ENCODE data around the gene LSM7. TPM values are rescaled to one million over a fixed set of nuclear protein-coding genes. Genes with fewer than 3 reads are reported as not detected.

LSM7 gene
- total RNA-seq, 6 experiments from 2014 or later, result 22.4 to 64.2 (median 28.2) TPM

- Histone ChIP-seq H3K36me3 (no peaks in the 10 kb centered on the region), H3K4me1 (no peaks in the 10 kb centered on the region), H3K4me3 (no peak within 1 kb of the TSS), H3K27ac (no peak within 1 kb of the TSS), H3K9me3 (no peaks in the 10 kb centered on the region), H3K27me3 (no peaks in the 10 kb centered on the region)
- 33% methylated on average over 20 of the region's 44 CpGs for WGBS (ENCODE audit: insufficient coverage, low coverage, low lambda C conversion rate, missing lambda C conversion rate)
- TF ChIP-seq CTCF (IDR thresholded peaks at IDR 0.05) (no peak), POLR2A (IDR thresholded peaks at IDR 0.05) (no peak)
- DNase-seq (no peak), ATAC-seq (no peak)
- intact Hi-C loops (cut with DNase I), result no loop called here
These were observed 31.8 kb upstream of the LSM7 start, which contains the start of gene TMPRSS9 for GRCh38 chr19:2359992-2360685. TMPRSS9 (plus strand) TSS chr19:2360265; CDS start chr19:2389786, 29,521 bp downstream.

- intact Hi-C loops (cut with DNase I), result no loop called here
- Histone ChIP-seq H3K4me1 (no peaks in the 10 kb centered on the region), H3K27me3 (no peaks in the 10 kb centered on the region), H3K27ac (no peak overlapping the region), H3K36me3 (no peaks in the 10 kb centered on the region), H3K4me3 (no peak overlapping the region), H3K9me3 (no peaks in the 10 kb centered on the region)
- no peak for ATAC-seq
- DNase-seq, result no peak
- TF ChIP-seq CTCF (IDR thresholded peaks at IDR 0.05) (no peak), POLR2A (IDR thresholded peaks at IDR 0.05) (no peak)
- 74% methylated on average over 5 of the region's 28 CpGs for WGBS (ENCODE audit: insufficient coverage, low coverage, low lambda C conversion rate, missing lambda C conversion rate)
These were observed 30.3 kb upstream of the LSM7 start for GRCh38 chr19:2358548-2359173.

- intact Hi-C loops (cut with DNase I), result no loop called here
- no peaks in the 10 kb centered on the region for H3K27me3 ChIP-seq
- no peak overlapping the region for H3K27ac ChIP-seq
- no peak overlapping the region for H3K4me3 ChIP-seq
- no peaks in the 10 kb centered on the region for H3K9me3 ChIP-seq
- ATAC-seq (no peak), DNase-seq (no peak)
- no peaks in the 10 kb centered on the region for H3K4me1 ChIP-seq
- no peak for TF ChIP-seq POLR2A (IDR thresholded peaks at IDR 0.05)
- TF ChIP-seq CTCF (IDR thresholded peaks at IDR 0.05), result no peak
- whole genome bisulfite sequencing (ENCODE audit: insufficient coverage, low coverage, low lambda C conversion rate, missing lambda C conversion rate), result 89% methylated on average over 3 of the region's 3 CpGs
- H3K36me3 ChIP-seq, result peaks cover 0 to 7% (median 0%) of the 10 kb centered on the region in 4 donors
These were observed 29.2 kb upstream of the LSM7 start for GRCh38 chr19:2357279-2358206.

DNA sequence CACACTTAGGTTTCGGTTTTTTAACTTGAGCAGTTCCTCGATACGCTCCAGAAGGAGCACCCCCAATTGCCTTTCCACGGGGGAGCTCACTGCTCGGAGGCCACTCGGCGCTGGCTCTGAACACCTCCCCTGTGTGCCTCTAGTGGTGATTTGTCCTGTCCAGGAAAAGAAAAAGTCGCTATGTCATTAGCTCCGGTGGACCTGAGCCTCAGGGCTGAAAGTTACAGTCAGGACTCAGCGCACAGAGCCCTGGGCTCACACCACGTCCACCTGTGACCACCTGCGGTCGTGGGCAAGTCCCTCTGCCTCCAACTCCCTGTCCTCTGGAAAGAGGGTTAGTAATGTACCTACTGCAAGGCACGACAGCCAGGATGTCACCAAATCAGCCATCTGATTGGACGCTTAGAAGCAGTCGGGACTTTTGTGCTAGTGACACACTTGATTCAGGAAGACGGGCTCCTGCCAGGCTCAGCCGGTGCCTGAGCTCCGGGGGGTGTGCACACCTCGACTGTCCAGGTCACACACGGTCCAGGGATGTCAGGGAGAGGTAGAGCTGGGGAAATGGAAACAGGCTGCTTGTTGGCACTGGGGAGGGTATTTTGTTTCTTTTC is 27.8 kb upstream of the LSM7 start:
- Histone ChIP-seq H3K27ac (no peak overlapping the region), H3K4me3 (no peak overlapping the region), H3K36me3 (peaks cover 0 to 7% (median 0%) of the 10 kb centered on the region in 4 donors), H3K27me3 (no peaks in the 10 kb centered on the region), H3K4me1 (no peaks in the 10 kb centered on the region), H3K9me3 (no peaks in the 10 kb centered on the region)
- intact Hi-C loops (cut with DNase I), result no loop called here
- 94% methylated on average over 4 of the region's 21 CpGs for WGBS (ENCODE audit: insufficient coverage, low coverage, low lambda C conversion rate, missing lambda C conversion rate)
- no peak for TF ChIP-seq POLR2A (IDR thresholded peaks at IDR 0.05)
- no peak for TF ChIP-seq CTCF (IDR thresholded peaks at IDR 0.05)
- ATAC-seq (no peak), DNase-seq (no peak)
